Measurements from ENCODE around the gene ADCY3.

DNA sequence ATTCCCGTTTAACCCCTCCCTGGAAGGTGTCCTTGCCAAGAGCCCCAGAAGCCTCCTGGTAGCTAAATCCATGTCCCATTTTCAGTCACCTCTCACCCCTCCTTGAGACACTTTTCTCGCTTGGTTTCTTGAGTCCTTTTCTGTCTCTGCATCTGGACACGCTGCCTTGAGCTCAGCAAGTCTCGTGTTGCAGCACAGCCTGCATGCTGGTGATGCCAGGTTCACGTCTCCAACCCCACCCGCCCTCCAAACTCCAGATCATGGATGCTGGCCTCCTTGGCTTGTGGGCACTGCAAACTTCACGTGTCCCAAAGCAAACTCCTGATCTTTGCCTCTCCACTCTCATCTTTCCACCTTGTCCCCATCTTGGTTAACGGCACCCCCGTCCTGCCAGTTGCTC lies 87.5 kb downstream of the ADCY3 start:
- TF ChIP-seq ARNTL (CRISPR knock-in tag; IDR thresholded peaks at IDR 0.05; ENCODE audit: borderline replicate concordance, low read depth) (no peak), GLIS3 (CRISPR knock-in tag; IDR thresholded peaks at IDR 0.05) (no peak)

Data from SK-N-SH treated with all-trans-retinoic acid at 6 μM for 48 hours (cell line).